LNCAP (cell line): ENCODE measurements around the gene CYP1A1.

Experiments
- TF ChIP-seq, protein P1 (sequence below): fragments of 450-650 bp; IDR thresholded peaks from 2 replicates; pipeline ENCODE4 v1.5.1; 2017; ENCODE audit warnings: mild to moderate bottlenecking

CYP1A1 gene

DNA sequence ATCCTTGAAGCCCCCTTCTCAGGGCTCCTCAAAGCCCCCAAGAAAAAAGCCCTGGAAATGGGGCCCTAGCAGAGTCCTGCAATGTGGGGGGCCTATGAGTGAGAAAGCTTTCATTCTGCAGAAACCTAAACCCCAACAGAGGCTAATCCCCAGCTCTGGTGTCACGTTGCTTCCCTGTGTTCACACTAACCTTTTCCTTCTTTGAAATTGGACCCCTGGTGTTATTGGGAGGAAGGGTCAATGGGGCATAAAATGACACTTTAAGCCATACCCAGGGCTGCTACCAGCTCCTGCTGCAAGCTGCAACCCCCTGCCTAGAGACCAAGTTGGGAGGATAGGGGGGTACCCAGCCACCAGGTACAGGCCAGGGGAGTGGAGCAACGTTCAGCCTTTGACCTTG lies 25.4 kb upstream of the CYP1A1 start:
- TF ChIP-seq, protein P1, sequence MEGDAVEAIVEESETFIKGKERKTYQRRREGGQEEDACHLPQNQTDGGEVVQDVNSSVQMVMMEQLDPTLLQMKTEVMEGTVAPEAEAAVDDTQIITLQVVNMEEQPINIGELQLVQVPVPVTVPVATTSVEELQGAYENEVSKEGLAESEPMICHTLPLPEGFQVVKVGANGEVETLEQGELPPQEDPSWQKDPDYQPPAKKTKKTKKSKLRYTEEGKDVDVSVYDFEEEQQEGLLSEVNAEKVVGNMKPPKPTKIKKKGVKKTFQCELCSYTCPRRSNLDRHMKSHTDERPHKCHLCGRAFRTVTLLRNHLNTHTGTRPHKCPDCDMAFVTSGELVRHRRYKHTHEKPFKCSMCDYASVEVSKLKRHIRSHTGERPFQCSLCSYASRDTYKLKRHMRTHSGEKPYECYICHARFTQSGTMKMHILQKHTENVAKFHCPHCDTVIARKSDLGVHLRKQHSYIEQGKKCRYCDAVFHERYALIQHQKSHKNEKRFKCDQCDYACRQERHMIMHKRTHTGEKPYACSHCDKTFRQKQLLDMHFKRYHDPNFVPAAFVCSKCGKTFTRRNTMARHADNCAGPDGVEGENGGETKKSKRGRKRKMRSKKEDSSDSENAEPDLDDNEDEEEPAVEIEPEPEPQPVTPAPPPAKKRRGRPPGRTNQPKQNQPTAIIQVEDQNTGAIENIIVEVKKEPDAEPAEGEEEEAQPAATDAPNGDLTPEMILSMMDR: no peak

DNA sequence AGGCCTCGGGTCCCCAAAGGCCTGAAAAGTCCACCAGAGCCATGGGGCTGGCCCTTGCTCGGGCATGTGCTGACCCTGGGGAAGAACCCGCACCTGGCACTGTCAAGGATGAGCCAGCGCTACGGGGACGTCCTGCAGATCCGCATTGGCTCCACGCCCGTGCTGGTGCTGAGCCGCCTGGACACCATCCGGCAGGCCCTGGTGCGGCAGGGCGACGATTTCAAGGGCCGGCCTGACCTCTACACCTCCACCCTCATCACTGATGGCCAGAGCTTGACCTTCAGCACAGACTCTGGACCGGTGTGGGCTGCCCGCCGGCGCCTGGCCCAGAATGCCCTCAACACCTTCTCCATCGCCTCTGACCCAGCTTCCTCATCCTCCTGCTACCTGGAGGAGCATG lies 24.5 kb upstream of the CYP1A1 start:
- TF ChIP-seq, protein P1: no peak

- TF ChIP-seq, protein P1: no peak
Observed at GRCh38 chr15:74748322-74748946, 23.1 kb upstream of the CYP1A1 start, which contains the start of gene CYP1A2. Gene CYP1A2 (plus strand): TSS chr15:74748845. CDS start chr15:74749739, 894 bp downstream.

DNA sequence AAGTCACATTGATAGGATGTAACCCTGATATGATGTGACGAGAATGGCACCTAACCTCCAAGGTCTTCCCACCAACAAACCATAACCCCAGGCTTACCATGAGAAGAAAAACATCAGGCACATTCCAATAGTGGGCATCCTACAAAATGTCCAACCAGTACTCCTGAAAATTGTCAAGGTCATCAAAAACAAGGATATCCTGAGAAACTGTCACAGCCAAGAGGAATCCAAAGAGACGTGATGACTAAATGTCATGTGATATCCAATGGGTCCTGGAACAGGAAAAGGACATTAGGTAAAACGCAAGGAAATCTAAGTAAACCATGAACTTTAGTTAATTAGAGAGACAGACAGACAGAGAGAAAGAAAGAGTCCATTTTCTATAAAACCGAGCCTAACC lies 21.1 kb upstream of the CYP1A1 start:
- TF ChIP-seq, protein P1: no peak

DNA sequence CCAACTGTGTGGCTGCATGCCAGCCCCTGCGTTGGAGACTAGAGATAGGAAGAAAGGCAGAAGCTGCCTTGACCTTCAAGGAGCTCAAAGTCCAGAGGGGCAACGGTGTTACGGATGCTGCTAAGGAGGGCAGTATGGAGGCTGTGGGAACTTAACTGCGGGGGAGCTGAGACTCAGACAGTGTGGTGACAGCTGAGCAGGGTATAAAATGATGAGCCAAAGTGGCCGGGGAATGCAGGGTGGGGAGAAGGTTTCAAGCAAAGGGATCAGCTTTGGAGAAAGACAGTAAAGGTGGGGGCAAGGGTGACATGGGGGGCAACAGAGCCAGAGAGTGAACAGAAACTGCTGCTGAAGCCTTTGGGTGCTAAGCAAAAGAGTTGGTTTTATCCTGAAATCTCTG lies 17.1 kb upstream of the CYP1A1 start:
- TF ChIP-seq, protein P1: no peak

DNA sequence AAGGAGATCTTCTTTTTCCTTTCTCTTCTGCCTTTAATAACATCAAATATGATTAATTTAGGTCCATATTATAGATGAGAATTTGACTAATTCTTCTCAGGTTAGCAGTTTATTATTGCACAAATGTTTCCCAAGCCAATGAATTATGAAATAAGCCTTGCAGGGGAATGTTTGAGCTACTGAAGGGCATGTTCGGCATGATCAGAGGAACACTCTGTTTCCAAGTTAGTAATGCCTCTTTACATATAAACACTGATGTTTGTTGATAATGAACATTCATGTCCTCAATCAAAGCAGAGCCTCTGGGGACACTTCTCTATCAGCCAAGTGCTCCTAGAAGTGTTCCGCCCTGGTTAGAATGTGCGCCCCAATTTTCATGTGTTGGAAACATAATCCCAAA lies 10.0 kb upstream of the CYP1A1 start:
- TF ChIP-seq, protein P1: no peak

DNA sequence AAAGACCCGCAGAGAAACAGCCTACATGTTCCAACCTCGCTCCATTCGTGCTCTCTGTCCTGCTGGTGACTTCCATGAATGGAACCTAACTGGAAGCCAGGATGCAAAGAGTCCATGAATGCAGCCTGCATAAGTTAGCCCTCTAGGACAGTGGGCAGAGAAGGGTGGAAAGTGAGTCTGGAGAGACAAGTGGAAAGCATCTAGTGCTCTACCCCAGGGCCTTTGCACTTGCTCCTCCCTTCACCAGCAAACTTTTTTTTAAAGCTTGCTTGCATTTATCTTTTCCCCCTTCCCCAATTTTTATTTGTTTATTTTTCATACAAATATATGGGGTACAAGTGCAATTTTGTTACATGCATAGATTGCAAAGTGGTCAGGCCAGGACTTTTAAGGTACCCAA lies 7.9 kb upstream of the CYP1A1 start:
- TF ChIP-seq, protein P1: no peak

DNA sequence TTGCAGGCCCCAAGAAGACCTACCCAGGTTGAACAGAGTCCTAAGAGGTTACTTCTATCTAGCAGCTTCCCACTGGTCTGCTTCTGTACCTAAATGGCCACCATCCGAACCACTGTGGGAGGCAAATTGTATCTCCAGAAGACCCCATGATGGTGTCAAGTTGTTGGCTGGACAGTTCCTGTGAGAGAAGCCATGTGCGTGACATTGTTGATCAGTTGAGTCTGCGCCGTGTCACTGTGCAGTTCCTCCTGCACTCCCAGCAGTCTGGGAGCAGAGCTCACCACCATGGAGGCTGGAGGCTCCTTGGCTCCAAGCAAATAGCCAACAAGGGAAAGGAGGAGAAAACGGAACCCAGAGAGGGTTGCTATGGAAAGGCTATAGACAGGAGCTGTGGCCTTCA lies 7.5 kb upstream of the CYP1A1 start:
- TF ChIP-seq, protein P1: no peak
